Thoracic aorta (tissue), 2 donors: ENCODE data around the gene RPS15. TPM values are rescaled to one million over a fixed set of nuclear protein-coding genes. Genes with fewer than 3 reads are reported as not detected.

Experiments
- ATAC-seq: fragments of 150-250 bp; one replicate; pipeline ENCODE4 v1.8.0; 2017; ENCODE audit warnings: low read depth; ENCODE audit not compliant: insufficient number of reproducible peaks, low FRiP score
- DNase-seq: peaks from one replicate; pipeline ENCODE4 v3.0.0-alpha.2; 2020; ENCODE audit warnings: low spot score
- H3K27ac ChIP-seq, 2 donors: fragments of 200-600 bp; sonication (generic); 1 replicate in 1 of 2; 2 replicates in 1 of 2; pipeline ENCODE4 v1.5.1; 2016; ENCODE audit warnings: mild to moderate bottlenecking in 2 of 2, moderate library complexity in 2 of 2
- H3K27me3 ChIP-seq: fragments of 200-600 bp; sonication (generic); replicated peaks from 2 replicates; pipeline ENCODE4 v1.6.0; 2016; ENCODE audit warnings: mild to moderate bottlenecking; ENCODE audit not compliant: insufficient read depth
- H3K36me3 ChIP-seq: fragments of 200-600 bp; sonication (generic); one replicate; pipeline ENCODE4 v1.5.1; 2016
- H3K4me1 ChIP-seq, 2 donors: fragments of 200-600 bp; sonication (generic); 1 replicate in 1 of 2; 2 replicates in 1 of 2; pipeline versions ENCODE4 v1.5.1 to v1.6.0; 2016; ENCODE audit warnings: low read depth in 2 of 2, mild to moderate bottlenecking in 1 of 2; ENCODE audit not compliant: control insufficient read depth in 1 of 2
- H3K4me3 ChIP-seq: fragments of 200-600 bp; sonication (generic); 2 replicates; pipeline ENCODE4 v1.5.1; 2016; ENCODE audit warnings: mild to moderate bottlenecking
- H3K9me3 ChIP-seq: fragments of 200-600 bp; sonication (generic); 2 replicates; pipeline ENCODE4 v1.5.1; 2016
- total RNA-seq, 2 donors: library from RNA; depleted of rRNA; stranded (reverse); fragments of >200 nt; gene quantifications; one replicate each; pipeline versions ENCODE4 v1.1.0 to v1.2.3, GENCODE V29; 2016
- TF ChIP-seq, protein P1 (sequence below): fragments of 200-600 bp; sonication (generic); IDR thresholded peaks from one replicate; pipeline ENCODE4 v1.5.1; 2019; ENCODE audit warnings: antibody characterized with exemption

Gene RPS15
- total RNA-seq, 2 donors from 2014 or later = 1,512 to 2,119 TPM

- no peak for ATAC-seq
- DNase-seq = no peak
- Histone ChIP-seq H3K4me3 (no peak overlapping the region), H3K27me3 (no peaks in the 10 kb centered on the region), H3K27ac (no peak overlapping the region), H3K9me3 (no peaks in the 10 kb centered on the region), H3K36me3 (peaks cover 5% of the 10 kb centered on the region), H3K4me1 (peaks cover 0 to 17% of the 10 kb centered on the region in 2 donors)
- TF ChIP-seq, protein P1, sequence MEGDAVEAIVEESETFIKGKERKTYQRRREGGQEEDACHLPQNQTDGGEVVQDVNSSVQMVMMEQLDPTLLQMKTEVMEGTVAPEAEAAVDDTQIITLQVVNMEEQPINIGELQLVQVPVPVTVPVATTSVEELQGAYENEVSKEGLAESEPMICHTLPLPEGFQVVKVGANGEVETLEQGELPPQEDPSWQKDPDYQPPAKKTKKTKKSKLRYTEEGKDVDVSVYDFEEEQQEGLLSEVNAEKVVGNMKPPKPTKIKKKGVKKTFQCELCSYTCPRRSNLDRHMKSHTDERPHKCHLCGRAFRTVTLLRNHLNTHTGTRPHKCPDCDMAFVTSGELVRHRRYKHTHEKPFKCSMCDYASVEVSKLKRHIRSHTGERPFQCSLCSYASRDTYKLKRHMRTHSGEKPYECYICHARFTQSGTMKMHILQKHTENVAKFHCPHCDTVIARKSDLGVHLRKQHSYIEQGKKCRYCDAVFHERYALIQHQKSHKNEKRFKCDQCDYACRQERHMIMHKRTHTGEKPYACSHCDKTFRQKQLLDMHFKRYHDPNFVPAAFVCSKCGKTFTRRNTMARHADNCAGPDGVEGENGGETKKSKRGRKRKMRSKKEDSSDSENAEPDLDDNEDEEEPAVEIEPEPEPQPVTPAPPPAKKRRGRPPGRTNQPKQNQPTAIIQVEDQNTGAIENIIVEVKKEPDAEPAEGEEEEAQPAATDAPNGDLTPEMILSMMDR = no peak
Observed at GRCh38 chr19:1459479-1459878, 21.3 kb downstream of the RPS15 start.

- no peak overlapping the region for H3K4me3 ChIP-seq
- DNase-seq = no peak
- H3K4me1 ChIP-seq = peaks cover 0 to 16% of the 10 kb centered on the region in 2 donors
- H3K9me3 ChIP-seq = no peaks in the 10 kb centered on the region
- no peaks in the 10 kb centered on the region for H3K27me3 ChIP-seq
- H3K36me3 ChIP-seq = peaks cover 5% of the 10 kb centered on the region
- TF ChIP-seq, protein P1 = no peak
- no peak for ATAC-seq
- H3K27ac ChIP-seq = no peak overlapping the region
Observed at GRCh38 chr19:1460033-1460995, 22.1 kb downstream of the RPS15 start.

GRCh38 chr19:1461862-1462261, 23.7 kb downstream of the RPS15 start:
- Histone ChIP-seq H3K9me3 (no peaks in the 10 kb centered on the region), H3K4me3 (no peak overlapping the region), H3K27me3 (peaks cover 4% of the 10 kb centered on the region), H3K36me3 (peaks cover 5% of the 10 kb centered on the region), H3K4me1 (peaks cover under 1 to 12% of the 10 kb centered on the region in 2 donors), H3K27ac (no peak overlapping the region)
- TF ChIP-seq, protein P1 = no peak
- ATAC-seq = no peak
- DNase-seq = no peak

DNA sequence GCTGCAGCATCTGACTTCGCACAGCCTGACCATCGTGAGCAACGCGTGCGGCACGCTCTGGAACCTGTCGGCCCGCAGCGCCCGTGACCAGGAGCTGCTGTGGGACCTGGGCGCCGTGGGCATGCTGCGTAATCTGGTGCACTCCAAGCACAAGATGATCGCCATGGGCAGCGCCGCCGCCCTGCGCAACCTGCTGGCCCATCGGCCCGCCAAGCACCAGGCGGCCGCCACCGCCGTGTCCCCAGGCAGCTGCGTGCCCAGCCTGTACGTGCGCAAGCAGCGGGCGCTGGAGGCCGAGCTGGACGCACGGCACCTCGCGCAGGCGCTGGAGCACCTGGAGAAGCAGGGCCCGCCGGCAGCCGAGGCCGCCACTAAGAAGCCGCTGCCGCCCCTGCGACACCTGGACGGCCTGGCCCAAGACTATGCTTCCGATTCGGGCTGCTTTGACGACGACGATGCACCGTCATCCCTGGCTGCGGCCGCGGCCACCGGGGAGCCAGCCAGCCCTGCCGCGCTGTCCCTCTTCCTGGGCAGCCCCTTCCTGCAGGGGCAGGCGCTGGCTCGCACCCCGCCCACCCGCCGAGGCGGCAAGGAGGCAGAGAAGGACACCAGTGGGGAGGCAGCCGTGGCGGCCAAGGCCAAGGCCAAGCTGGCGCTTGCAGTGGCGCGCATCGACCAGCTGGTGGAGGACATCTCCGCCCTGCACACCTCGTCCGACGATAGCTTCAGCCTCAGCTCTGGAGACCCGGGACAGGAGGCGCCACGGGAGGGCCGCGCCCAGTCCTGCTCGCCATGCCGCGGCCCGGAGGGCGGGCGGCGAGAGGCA, 27.2 kb downstream of the RPS15 start:
- peaks cover 20% of the 10 kb centered on the region for H3K27me3 ChIP-seq
- ATAC-seq (no peak), DNase-seq (no peak)
- no peak overlapping the region for H3K4me3 ChIP-seq
- TF ChIP-seq, protein P1 = no peak
- H3K9me3 ChIP-seq = no peaks in the 10 kb centered on the region
- peaks cover 30 to 40% of the 10 kb centered on the region in 2 donors for H3K4me1 ChIP-seq
- peaks cover 5% of the 10 kb centered on the region for H3K36me3 ChIP-seq
- no peak overlapping the region for H3K27ac ChIP-seq

DNA sequence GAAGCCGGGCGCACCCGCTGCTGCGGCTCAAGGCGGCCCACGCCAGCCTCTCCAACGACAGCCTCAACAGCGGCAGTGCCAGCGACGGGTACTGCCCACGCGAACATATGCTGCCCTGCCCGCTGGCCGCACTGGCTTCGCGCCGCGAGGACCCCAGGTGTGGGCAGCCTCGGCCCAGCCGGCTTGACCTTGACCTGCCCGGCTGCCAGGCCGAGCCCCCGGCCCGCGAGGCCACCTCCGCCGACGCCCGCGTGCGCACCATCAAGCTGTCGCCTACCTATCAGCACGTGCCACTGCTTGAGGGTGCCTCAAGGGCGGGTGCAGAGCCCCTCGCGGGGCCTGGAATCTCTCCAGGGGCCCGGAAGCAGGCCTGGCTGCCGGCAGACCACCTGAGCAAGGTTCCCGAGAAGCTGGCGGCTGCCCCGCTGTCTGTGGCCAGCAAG, 27.8 kb downstream of the RPS15 start:
- TF ChIP-seq, protein P1 = no peak
- peaks cover 22% of the 10 kb centered on the region for H3K27me3 ChIP-seq
- no peak overlapping the region for H3K27ac ChIP-seq
- H3K4me1 ChIP-seq = peaks cover 36 to 47% of the 10 kb centered on the region in 2 donors
- no peak overlapping the region for H3K4me3 ChIP-seq
- H3K9me3 ChIP-seq = no peaks in the 10 kb centered on the region
- ATAC-seq (no peak), DNase-seq (no peak)
- peaks cover under 1% of the 10 kb centered on the region for H3K36me3 ChIP-seq
